Sigmoid colon (tissue), 4 donors: ENCODE measurements around the gene RNF180.

ENCODE experiments used
- EP300 ChIP-seq, 4 donors: sonication (generic); formaldehyde crosslinking; IDR thresholded peaks; one replicate each; pipeline ENCODE4 v1.6.1; 2017; ENCODE audit warnings: antibody characterized with exemption in 4 of 4
- POLR2A ChIP-seq, 2 donors: fragments of 450-650 bp; IDR thresholded peaks; one replicate each; pipeline ENCODE4 v1.6.1; 2016; ENCODE audit warnings: antibody characterized with exemption in 2 of 2, mild to moderate bottlenecking in 2 of 2, moderate library complexity in 2 of 2
- POLR2AphosphoS5 ChIP-seq, 4 donors: sonication (generic); formaldehyde crosslinking; IDR thresholded peaks; one replicate each; pipeline ENCODE4 v1.6.1; 2017; ENCODE audit warnings: antibody characterized with exemption in 4 of 4
- TF ChIP-seq, protein P1 (sequence below), 4 experiments: fragments of 450-650 bp in 3 of 4; fragments of 200-600 bp in 1 of 4; IDR thresholded peaks; one replicate each; pipeline ENCODE4 v1.5.1; 2016 to 2019; ENCODE audit warnings: antibody characterized with exemption in 4 of 4, mild to moderate bottlenecking in 3 of 4, moderate library complexity in 2 of 4

DNA sequence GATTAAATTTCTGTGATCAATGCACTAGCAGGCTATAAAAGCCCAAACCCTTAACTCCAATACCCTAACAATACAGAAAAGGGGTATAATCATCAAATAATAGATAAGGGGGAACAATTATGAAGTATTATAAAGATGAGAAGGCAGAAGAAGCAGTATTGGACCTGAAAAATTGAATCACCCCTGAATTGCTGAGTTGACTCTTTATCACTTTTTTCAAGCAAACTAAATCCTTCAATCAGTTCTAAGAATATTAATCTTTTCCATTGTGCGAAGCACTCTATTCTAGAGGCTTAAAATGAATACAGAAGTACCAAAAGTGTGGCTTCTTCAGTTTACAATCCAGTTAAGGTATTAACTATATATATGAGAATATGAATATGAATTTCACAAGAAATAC, 120.7 kb downstream of the RNF180 start:
- TF ChIP-seq, protein P1, sequence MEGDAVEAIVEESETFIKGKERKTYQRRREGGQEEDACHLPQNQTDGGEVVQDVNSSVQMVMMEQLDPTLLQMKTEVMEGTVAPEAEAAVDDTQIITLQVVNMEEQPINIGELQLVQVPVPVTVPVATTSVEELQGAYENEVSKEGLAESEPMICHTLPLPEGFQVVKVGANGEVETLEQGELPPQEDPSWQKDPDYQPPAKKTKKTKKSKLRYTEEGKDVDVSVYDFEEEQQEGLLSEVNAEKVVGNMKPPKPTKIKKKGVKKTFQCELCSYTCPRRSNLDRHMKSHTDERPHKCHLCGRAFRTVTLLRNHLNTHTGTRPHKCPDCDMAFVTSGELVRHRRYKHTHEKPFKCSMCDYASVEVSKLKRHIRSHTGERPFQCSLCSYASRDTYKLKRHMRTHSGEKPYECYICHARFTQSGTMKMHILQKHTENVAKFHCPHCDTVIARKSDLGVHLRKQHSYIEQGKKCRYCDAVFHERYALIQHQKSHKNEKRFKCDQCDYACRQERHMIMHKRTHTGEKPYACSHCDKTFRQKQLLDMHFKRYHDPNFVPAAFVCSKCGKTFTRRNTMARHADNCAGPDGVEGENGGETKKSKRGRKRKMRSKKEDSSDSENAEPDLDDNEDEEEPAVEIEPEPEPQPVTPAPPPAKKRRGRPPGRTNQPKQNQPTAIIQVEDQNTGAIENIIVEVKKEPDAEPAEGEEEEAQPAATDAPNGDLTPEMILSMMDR (IDR thresholded peaks at IDR 0.05) = no peak
- no peak for TF ChIP-seq POLR2AphosphoS5 (IDR thresholded peaks at IDR 0.05)
- no peak for TF ChIP-seq POLR2A (IDR thresholded peaks at IDR 0.05)
- TF ChIP-seq EP300 (IDR thresholded peaks at IDR 0.05) = no peak
